ENCODE data around the gene SMPDL3B. TPM values are rescaled to one million over a fixed set of nuclear protein-coding genes. Genes with fewer than 3 reads are reported as not detected.
"Not testable (repeated sequence)": the region's sequence is repeated elsewhere in the genome, so short reads cannot be mapped to it uniquely, and the experiment has no call there.

Gene SMPDL3B
- polyA plus RNA-seq, 2 donors = 0.59 to 0.98 TPM

DNA sequence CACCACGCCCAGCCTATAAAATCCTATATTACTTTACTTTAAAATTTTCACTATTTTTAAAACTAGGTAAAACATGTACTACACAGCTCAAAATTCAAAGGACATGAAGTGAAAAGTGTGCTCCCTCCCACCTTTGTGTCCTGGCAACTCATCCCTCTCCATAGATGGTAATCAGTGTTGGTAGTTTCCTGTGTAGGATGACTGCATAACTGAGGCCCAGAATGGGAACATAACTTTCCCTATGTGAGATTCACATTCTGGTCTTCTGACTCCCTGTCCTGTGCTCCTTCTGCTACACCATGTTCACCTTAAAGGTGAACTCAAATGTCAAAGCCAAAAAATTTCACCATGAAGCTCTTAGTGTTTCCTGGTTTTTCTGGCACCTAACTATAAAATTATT is 64.3 kb downstream of the SMPDL3B start:
- Histone ChIP-seq H3K4me1 (ENCODE audit: control insufficient read depth in 2 of 2, insufficient read depth in 2 of 2, low read length in 1 of 2) (no peaks in the 10 kb centered on the region), H3K27me3 (ENCODE audit: control insufficient read depth in 1 of 2, insufficient read depth in 2 of 2, low read length in 2 of 2) (no peaks in the 10 kb centered on the region), H3K27ac (ENCODE audit: low read depth in 2 of 2, low read length in 1 of 2) (no peak overlapping the region), H3K36me3 (ENCODE audit: control insufficient read depth in 2 of 2, insufficient read depth in 2 of 2, low read length in 1 of 2) (peaks cover 8 to 13% of the 10 kb centered on the region in 2 donors), H3K4me3 (ENCODE audit: low read depth in 1 of 2, low read length in 2 of 2) (no peak overlapping the region), H3K9me3 (ENCODE audit: control insufficient read depth in 2 of 2, insufficient read depth in 1 of 2, low read depth in 1 of 2, low read length in 1 of 2) (no peaks in the 10 kb centered on the region)
- WGBS, 2 donors = 96 to 98% methylated on average over 1 of the region's 1 CpG

DNA sequence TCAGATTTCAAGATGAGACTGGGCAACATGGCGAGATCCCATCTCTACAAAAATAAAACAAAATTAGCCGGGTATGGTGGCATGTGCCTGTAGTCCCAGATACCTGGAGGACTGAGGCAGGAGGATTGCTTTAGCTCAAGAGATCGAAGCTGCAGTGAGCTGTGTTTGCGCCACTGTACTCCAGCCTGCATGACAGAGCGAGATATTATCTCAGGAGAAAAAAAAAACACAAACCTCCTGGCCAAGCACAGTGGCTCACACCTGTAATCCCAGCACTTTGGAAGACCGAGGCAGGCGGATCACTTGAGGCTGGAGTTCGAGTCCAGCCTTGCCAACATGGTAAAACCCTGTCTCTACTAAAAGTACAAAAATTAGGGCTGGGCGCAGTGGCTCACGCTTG is 67.8 kb downstream of the SMPDL3B start:
- no peaks in the 10 kb centered on the region for H3K27me3 ChIP-seq (ENCODE audit: control insufficient read depth in 1 of 2, insufficient read depth in 2 of 2, low read length in 2 of 2)
- no peak overlapping the region for H3K4me3 ChIP-seq (ENCODE audit: low read depth in 1 of 2, low read length in 2 of 2)
- no peaks in the 10 kb centered on the region for H3K4me1 ChIP-seq (ENCODE audit: control insufficient read depth in 2 of 2, insufficient read depth in 2 of 2, low read length in 1 of 2)
- peaks cover 3 to 8% of the 10 kb centered on the region in 2 donors for H3K36me3 ChIP-seq (ENCODE audit: control insufficient read depth in 2 of 2, insufficient read depth in 2 of 2, low read length in 1 of 2)
- H3K27ac ChIP-seq (ENCODE audit: low read depth in 2 of 2, low read length in 1 of 2) = no peak overlapping the region
- WGBS, 2 donors = 96 to 100% methylated on average over 10 of the region's 10 CpGs
- H3K9me3 ChIP-seq (ENCODE audit: control insufficient read depth in 2 of 2, insufficient read depth in 1 of 2, low read depth in 1 of 2, low read length in 1 of 2) = no peaks in the 10 kb centered on the region

DNA sequence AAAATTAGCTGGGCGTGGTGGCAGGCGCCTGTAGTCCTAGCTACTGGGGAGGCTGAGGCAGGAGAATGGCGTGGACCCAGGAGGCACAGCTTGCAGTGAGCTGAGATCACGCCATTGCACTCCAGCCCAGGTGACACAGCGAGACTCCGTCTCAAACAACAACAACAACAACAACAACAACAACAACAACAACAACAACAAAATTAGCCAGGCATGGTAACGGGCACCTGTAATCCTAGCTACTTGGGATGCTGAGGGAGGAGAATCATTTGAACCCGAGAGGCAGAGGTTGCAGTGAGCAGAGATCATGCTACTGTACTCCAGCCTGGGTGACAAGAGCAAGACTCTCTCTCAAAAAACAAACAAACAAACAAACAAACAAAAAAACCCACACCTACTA is 68.3 kb downstream of the SMPDL3B start:
- not testable (repeated sequence) for H3K36me3 ChIP-seq (ENCODE audit: control insufficient read depth in 2 of 2, insufficient read depth in 2 of 2, low read length in 1 of 2)

More for the DNA sequence above, 68.3 kb downstream of the SMPDL3B start:
- not testable (repeated sequence) for H3K4me3 ChIP-seq (ENCODE audit: low read depth in 1 of 2, low read length in 2 of 2); H3K9me3 ChIP-seq (ENCODE audit: control insufficient read depth in 2 of 2, insufficient read depth in 1 of 2, low read depth in 1 of 2, low read length in 1 of 2); H3K27me3 ChIP-seq (ENCODE audit: control insufficient read depth in 1 of 2, insufficient read depth in 2 of 2, low read length in 2 of 2); H3K4me1 ChIP-seq (ENCODE audit: control insufficient read depth in 2 of 2, insufficient read depth in 2 of 2, low read length in 1 of 2); H3K27ac ChIP-seq (ENCODE audit: low read depth in 2 of 2, low read length in 1 of 2)
- WGBS, 2 donors = 97% methylated on average over 7 to 8 of the region's 8 CpGs

Other genes with a start within 250 kb of the SMPDL3B start
- 1 to 10 TPM; 3.5 to 4.2 TPM for gene FAM76A, start 209.0 kb upstream of the SMPDL3B start, polyA plus RNA-seq
- gene STX12, start 161.8 kb upstream of the SMPDL3B start, polyA plus RNA-seq = 10 to 100 TPM; 23.7 to 27.5 TPM
- gene PPP1R8, start 104.2 kb upstream of the SMPDL3B start, polyA plus RNA-seq = 10 to 100 TPM; 15.5 to 27.2 TPM
- gene THEMIS2, start 62.5 kb upstream of the SMPDL3B start, polyA plus RNA-seq = 1 to 10 TPM; 2.5 to 2.7 TPM
- gene RPA2, start 20.4 kb upstream of the SMPDL3B start, polyA plus RNA-seq = 10 to 100 TPM; 13.7 to 22.4 TPM
- gene XKR8, start 25.0 kb downstream of the SMPDL3B start, polyA plus RNA-seq = 1 to 10 TPM; 2.8 to 4.2 TPM
- 1 to 10 TPM; 6.3 to 7.3 TPM for gene EYA3, start 153.6 kb downstream of the SMPDL3B start, polyA plus RNA-seq
- gene PTAFR, start 241.7 kb downstream of the SMPDL3B start, polyA plus RNA-seq = 1 to 10 TPM; 2.4 to 3.1 TPM